ENCODE results near the gene XPC. TPM values are rescaled to one million over a fixed set of nuclear protein-coding genes. Genes with fewer than 3 reads are reported as not detected.
"Not testable (repeated sequence)": the region's sequence is repeated elsewhere in the genome, so short reads cannot be mapped to it uniquely, and the experiment has no call there.

The XPC gene
- total and polyA plus RNA-seq, 2 of the 8 experiments (the other 6 are each of a cell fraction or from before 2014, with no cell fraction given), result 8.8 to 27.3 TPM

- TF ChIP-seq POU5F1 (IDR thresholded peaks at IDR 0.05; ENCODE audit: low read depth, low read length), result no peak
- TF ChIP-seq KDM5A (IDR thresholded peaks at IDR 0.05; ENCODE audit: low read length), result no peak
- TF ChIP-seq JUND (IDR thresholded peaks at IDR 0.05; ENCODE audit: low read length), result no peak
These were observed 56.5 kb downstream of the XPC start (continued) for GRCh38 chr3:14121859-14122258.

- H2AK5ac ChIP-seq (ENCODE audit: low read depth, low read length); H2BK12ac ChIP-seq (ENCODE audit: low read depth, low read length); H3K36me3 ChIP-seq (ENCODE audit: control insufficient read depth in 2 of 4, insufficient read depth in 4 of 4, low read length in 3 of 4); H2AFZ ChIP-seq (ENCODE audit: low read length); H3K23ac ChIP-seq (ENCODE audit: insufficient read length); H3K4me3 ChIP-seq (ENCODE audit: extremely low read depth in 1 of 4, insufficient read depth in 2 of 4, low read depth in 3 of 4, low read length in 4 of 4); H2BK15ac ChIP-seq (ENCODE audit: low read length); H4K91ac ChIP-seq (replicated peaks; ENCODE audit: insufficient read length, low read length); H3K18ac ChIP-seq (ENCODE audit: extremely low read depth, low read length); H3K4me2 ChIP-seq (ENCODE audit: insufficient read depth in 1 of 2, low read depth in 2 of 2, low read length in 2 of 2); H3K27ac ChIP-seq (ENCODE audit: low read depth, low read length); POLR2A ChIA-PET (ENCODE audit: partially characterized antibody); H3K4ac ChIP-seq (replicated peaks; ENCODE audit: insufficient read length, low read depth, low read length); H3K56ac ChIP-seq (replicated peaks; ENCODE audit: insufficient read length, low read depth, low read length); H4K20me1 ChIP-seq (replicated peaks in 1 of 2; ENCODE audit: control insufficient read depth in 1 of 2, insufficient read depth in 2 of 2, low read length in 2 of 2); H3K9me3 ChIP-seq (ENCODE audit: insufficient read depth in 2 of 2, low read depth in 1 of 2, low read length in 1 of 2); H4K8ac ChIP-seq (ENCODE audit: extremely low read depth, insufficient read depth, low read length); H2BK120ac ChIP-seq (replicated peaks; ENCODE audit: low read depth, low read length); FAIRE-seq; H2BK5ac ChIP-seq (ENCODE audit: low read depth, low read length); H3K9ac ChIP-seq (replicated peaks in 1 of 4; ENCODE audit: extremely low read depth in 1 of 4, low read depth in 3 of 4, low read length in 3 of 4); H3K4me1 ChIP-seq (replicated peaks in 1 of 4; ENCODE audit: control insufficient read depth in 3 of 4, insufficient read depth in 4 of 4, low read length in 3 of 4); H3K27me3 ChIP-seq (replicated peaks in 1 of 4; ENCODE audit: control insufficient read depth in 3 of 4, extremely low read depth in 1 of 4, insufficient read depth in 3 of 4, low read length in 3 of 4); H2BK20ac ChIP-seq (ENCODE audit: low read length); H3K14ac ChIP-seq (ENCODE audit: insufficient read length); DNase-seq (ENCODE audit: low read depth in 1 of 2, low spot score in 2 of 2); H4K5ac ChIP-seq (ENCODE audit: insufficient read length, low read depth, low read length): not testable (repeated sequence)
- 91% methylated on average over 2 of the region's 2 CpGs; no CpG with 5 or more reads in 1 of the 2 experiments for WGBS, 2 experiments (ENCODE audit: extremely low coverage in 1 of 2, insufficient coverage in 1 of 2, insufficient read length in 1 of 2, insufficient replicate concordance in 2 of 2, low coverage in 1 of 2, low lambda C conversion rate in 2 of 2, missing lambda C conversion rate in 1 of 2)
- CTCF ChIA-PET (ENCODE audit: partially characterized antibody), result interaction anchor here (1.0 to 10.2 kb wide), 8 partner anchors 9 to 229 kb away, joined by 3 to 123 read pairs (median 4); no protein-coding TSS in a partner anchor
- peaks cover 0 to 20% of the 10 kb centered on the region in 2 experiments; a peak in 2 of 4 replicates for H3K79me2 ChIP-seq (ENCODE audit: control insufficient read depth in 1 of 2, insufficient read depth in 2 of 2, low read length in 2 of 2)
- peaks cover 16% of the 10 kb centered on the region for H3K79me1 ChIP-seq (ENCODE audit: low read depth, low read length)
- H3K23me2 ChIP-seq (ENCODE audit: low read depth, low read length), result peaks cover 14% of the 10 kb centered on the region
These were observed 57.4 kb downstream of the XPC start for GRCh38 chr3:14120921-14121448.

Measured in H1 (cell line).